KMS-11 (cell line): ENCODE data around the gene GJC2.

Experiments
- H2AFZ ChIP-seq: fragments of 200-600 bp; sonication (generic); 2 replicates; pipeline ENCODE4 v1.6.1; 2016; ENCODE audit warnings: antibody characterized with exemption, mixed run types, low read depth
- H3K27ac ChIP-seq: fragments of 200-600 bp; sonication (generic); 2 replicates; pipeline ENCODE4 v1.6.1; 2016; ENCODE audit warnings: mild to moderate bottlenecking, mixed run types
- H3K27me3 ChIP-seq: fragments of 200-600 bp; sonication (generic); 2 replicates; pipeline ENCODE4 v1.6.1; 2017; ENCODE audit warnings: mild to moderate bottlenecking, low read depth, mixed run types, moderate library complexity; ENCODE audit not compliant: insufficient read depth
- H3K36me3 ChIP-seq: fragments of 200-600 bp; sonication (generic); 2 replicates; pipeline ENCODE4 v1.6.1; 2017; ENCODE audit warnings: mild to moderate bottlenecking, mixed run types; ENCODE audit not compliant: insufficient read depth
- H3K4me1 ChIP-seq: fragments of 200-600 bp; sonication (generic); 2 replicates; pipeline ENCODE4 v1.6.1; 2016; ENCODE audit warnings: mild to moderate bottlenecking, low read depth, mixed run types; ENCODE audit not compliant: poor library complexity, severe bottlenecking
- H3K4me2 ChIP-seq: fragments of 200-600 bp; sonication (generic); 2 replicates; pipeline ENCODE4 v1.7.0; 2016; ENCODE audit warnings: mild to moderate bottlenecking, mixed run types
- H3K4me3 ChIP-seq: fragments of 200-600 bp; sonication (generic); IDR thresholded peaks from 2 replicates; pipeline ENCODE4 v1.6.1; 2017; ENCODE audit warnings: low read depth, low read length, mixed read lengths; ENCODE audit not compliant: insufficient read depth
- H3K79me2 ChIP-seq: fragments of 200-600 bp; sonication (generic); 2 replicates; pipeline ENCODE4 v1.6.1; 2016; ENCODE audit warnings: low read depth, mixed run types; ENCODE audit not compliant: insufficient read depth
- H3K9ac ChIP-seq: fragments of 200-600 bp; sonication (generic); 2 replicates; pipeline ENCODE4 v1.6.1; 2016; ENCODE audit warnings: mild to moderate bottlenecking, mixed run types
- H4K20me1 ChIP-seq: fragments of 200-600 bp; sonication (generic); 2 replicates; pipeline ENCODE4 v1.6.1; 2016; ENCODE audit warnings: mild to moderate bottlenecking, mixed run types; ENCODE audit not compliant: insufficient read depth
- TF ChIP-seq, protein P1 (sequence below): fragments of 200-600 bp; sonication (generic); conservative IDR thresholded peaks from 2 replicates; pipeline ENCODE4 v1.6.1; 2017; ENCODE audit warnings: low read depth, mild to moderate bottlenecking, antibody characterized with exemption, low read length, moderate library complexity, mixed read lengths

GJC2 gene

GRCh38 chr1:228194436-228194835 is 44.7 kb downstream of the GJC2 start:
- H3K4me1 ChIP-seq, result no peaks in the 10 kb centered on the region
- H3K79me2 ChIP-seq, result no peaks in the 10 kb centered on the region
- H3K36me3 ChIP-seq, result no peaks in the 10 kb centered on the region
- no peak overlapping the region for H2AFZ ChIP-seq
- no peaks in the 10 kb centered on the region for H4K20me1 ChIP-seq
- H3K27me3 ChIP-seq, result no peaks in the 10 kb centered on the region
- H3K27ac ChIP-seq, result no peak overlapping the region
- no peak overlapping the region for H3K9ac ChIP-seq
- TF ChIP-seq, protein P1, sequence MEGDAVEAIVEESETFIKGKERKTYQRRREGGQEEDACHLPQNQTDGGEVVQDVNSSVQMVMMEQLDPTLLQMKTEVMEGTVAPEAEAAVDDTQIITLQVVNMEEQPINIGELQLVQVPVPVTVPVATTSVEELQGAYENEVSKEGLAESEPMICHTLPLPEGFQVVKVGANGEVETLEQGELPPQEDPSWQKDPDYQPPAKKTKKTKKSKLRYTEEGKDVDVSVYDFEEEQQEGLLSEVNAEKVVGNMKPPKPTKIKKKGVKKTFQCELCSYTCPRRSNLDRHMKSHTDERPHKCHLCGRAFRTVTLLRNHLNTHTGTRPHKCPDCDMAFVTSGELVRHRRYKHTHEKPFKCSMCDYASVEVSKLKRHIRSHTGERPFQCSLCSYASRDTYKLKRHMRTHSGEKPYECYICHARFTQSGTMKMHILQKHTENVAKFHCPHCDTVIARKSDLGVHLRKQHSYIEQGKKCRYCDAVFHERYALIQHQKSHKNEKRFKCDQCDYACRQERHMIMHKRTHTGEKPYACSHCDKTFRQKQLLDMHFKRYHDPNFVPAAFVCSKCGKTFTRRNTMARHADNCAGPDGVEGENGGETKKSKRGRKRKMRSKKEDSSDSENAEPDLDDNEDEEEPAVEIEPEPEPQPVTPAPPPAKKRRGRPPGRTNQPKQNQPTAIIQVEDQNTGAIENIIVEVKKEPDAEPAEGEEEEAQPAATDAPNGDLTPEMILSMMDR, result no peak
- H3K4me3 ChIP-seq, result no peak overlapping the region
- no peak overlapping the region for H3K4me2 ChIP-seq

DNA sequence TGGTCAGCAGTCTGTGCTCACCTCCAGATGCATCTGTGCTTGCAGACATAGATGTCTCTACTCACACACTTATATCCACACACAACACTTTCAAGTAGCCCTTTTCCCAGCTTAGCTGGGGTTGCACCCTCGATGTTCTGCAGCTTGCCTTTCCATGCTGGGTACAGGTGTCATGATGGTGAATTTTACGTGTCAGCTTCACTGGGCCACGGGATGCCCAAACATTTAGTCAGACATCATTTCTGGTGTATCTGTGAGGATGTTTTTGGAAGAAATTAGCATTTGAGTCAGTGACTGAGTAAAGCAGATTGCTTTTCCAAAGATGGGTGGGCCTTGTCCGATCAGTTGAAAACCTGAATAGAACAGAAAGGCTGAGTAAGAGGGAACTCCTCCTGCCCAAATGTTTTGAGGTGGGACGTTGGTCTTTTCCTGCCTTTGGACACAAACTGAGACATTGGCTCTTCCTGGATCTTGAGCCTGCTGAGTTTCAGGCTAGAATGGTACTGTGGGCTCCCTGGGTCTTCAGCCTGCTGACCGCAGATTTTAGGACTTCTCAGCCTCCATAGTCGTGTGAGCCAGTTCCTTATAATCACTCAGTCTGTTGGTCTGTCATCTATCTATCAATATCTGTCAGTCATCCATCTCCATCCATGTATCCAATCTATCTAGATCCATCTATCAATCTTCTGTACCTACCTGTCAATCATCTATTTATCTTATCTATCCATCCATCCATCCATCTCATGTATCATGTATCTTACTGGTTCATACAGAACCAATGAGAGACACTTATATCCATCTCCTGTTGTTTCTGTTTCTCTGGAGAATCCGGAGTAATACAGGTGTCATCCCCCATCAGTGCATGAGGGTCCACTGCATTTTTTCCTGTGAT is 45.4 kb downstream of the GJC2 start:
- TF ChIP-seq, protein P1, result no peak
- H3K4me3 ChIP-seq, result no peak overlapping the region

GRCh38 chr1:228197555-228198147 is 47.9 kb downstream of the GJC2 start:
- Histone ChIP-seq H3K27me3 (no peaks in the 10 kb centered on the region), H3K27ac (no peak overlapping the region), H2AFZ (no peak overlapping the region), H3K79me2 (no peaks in the 10 kb centered on the region), H3K4me3 (no peak overlapping the region), H3K4me1 (no peaks in the 10 kb centered on the region), H3K36me3 (no peaks in the 10 kb centered on the region), H3K9ac (no peak overlapping the region), H3K4me2 (no peak overlapping the region), H4K20me1 (no peaks in the 10 kb centered on the region)
- TF ChIP-seq, protein P1, result no peak

More for the DNA sequence above, 45.4 kb downstream of the GJC2 start:
- H3K9ac ChIP-seq, result no peak overlapping the region
- no peak overlapping the region for H3K4me2 ChIP-seq
- H3K27me3 ChIP-seq, result no peaks in the 10 kb centered on the region
- H2AFZ ChIP-seq, result no peak overlapping the region
- H4K20me1 ChIP-seq, result no peaks in the 10 kb centered on the region
- no peak overlapping the region for H3K27ac ChIP-seq
- no peaks in the 10 kb centered on the region for H3K4me1 ChIP-seq
- H3K36me3 ChIP-seq, result no peaks in the 10 kb centered on the region
- no peaks in the 10 kb centered on the region for H3K79me2 ChIP-seq

DNA sequence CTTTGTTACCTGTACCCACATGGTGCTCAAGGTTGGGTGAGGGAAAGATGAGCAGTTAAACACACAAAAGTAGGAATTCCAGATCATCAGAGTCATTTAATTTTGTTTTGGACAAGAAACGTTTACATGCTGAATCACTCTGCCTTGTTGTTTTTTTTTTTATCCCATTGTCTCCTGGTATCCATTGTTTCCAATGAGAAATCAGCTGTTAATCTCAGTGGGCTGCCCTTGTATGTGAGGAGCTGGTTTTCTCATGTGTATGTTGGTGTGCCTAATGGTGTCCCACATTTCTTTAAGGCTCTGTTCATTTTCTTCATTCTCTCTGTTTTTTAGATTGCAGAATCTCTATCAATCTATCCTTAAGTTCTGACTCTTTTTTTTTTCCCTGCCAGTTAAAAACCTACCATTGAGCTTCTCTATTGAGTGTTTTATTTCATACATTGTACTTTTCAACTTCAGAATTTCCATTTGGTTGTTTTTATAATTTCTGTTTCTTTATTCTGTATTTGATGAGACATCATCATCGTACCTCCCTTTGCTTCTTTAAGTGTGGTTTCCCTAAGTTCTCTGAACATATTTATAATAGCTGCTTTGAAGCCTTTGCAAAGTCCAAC is 49.4 kb downstream of the GJC2 start:
- Histone ChIP-seq H2AFZ (no peak overlapping the region), H3K4me3 (no peak overlapping the region), H4K20me1 (no peaks in the 10 kb centered on the region), H3K9ac (no peak overlapping the region), H3K27ac (no peak overlapping the region), H3K36me3 (no peaks in the 10 kb centered on the region), H3K4me1 (no peaks in the 10 kb centered on the region), H3K79me2 (no peaks in the 10 kb centered on the region), H3K27me3 (no peaks in the 10 kb centered on the region), H3K4me2 (no peak overlapping the region)
- TF ChIP-seq, protein P1, result no peak
